ENCODE results near the gene HMCN2. TPM values are rescaled to one million over a fixed set of nuclear protein-coding genes. Genes with fewer than 3 reads are reported as not detected.
A peak's percentile ranks its signal among the peaks of the same experiment; 100 is the strongest.

The HMCN2 gene
- total RNA-seq, 2 experiments from 2014 or later = not detected

DNA sequence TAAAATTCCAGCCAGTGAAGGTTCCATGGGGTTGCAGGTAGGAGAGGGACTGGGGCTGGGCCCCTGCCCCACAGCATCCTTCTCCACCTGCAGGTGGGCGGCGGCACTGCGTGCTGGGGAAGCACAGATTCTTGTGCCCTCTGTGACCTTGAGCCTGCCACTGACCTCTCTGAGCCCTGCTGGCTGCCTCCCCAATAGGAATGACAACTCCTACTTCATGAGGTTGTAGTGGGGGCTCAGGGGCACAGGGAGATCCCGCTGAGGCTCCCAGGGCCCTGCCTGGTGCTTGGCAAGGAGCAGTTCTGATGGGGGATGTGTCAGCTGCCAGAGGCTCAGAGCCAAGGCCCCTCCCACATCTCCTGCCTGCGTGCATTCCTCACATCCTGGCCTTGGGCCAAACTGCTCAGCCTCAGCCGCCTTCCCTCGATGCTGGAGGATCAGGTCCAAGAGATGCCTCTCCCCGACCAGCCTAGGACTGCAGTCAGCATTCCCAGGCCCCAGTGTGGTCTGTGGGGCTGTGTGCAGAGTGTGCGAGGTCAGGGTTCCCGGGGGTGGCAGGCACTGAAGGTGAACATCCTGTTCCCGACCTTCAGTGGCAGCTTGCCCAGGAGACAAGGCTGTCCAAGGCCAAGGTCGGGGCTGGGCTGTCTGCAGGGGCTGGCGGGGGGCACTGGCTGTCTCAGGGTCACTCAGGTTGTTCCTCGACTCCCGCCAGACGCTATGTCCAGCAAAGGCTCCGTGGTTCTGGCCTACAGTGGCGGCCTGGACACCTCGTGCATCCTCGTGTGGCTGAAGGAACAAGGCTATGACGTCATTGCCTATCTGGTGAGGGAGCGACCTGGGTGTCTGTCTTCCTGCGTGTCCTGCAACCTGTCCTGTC, 186.2 kb downstream of the HMCN2 start:
- no peaks in the 10 kb centered on the region for H3K9me2 ChIP-seq (ENCODE audit: insufficient read depth, low read length)
- H3K4me1 ChIP-seq (ENCODE audit: insufficient read depth, low read length, poor library complexity, severe bottlenecking) = peaks cover 9% of the 10 kb centered on the region
- peak overlapping the region; percentile 29; the same call in 1 of the 2 replicates for H2AFZ ChIP-seq (ENCODE audit: low read length)
- H3K4me3 ChIP-seq (ENCODE audit: low read depth, low read length, poor library complexity, severe bottlenecking) = no peak overlapping the region
- H4K20me1 ChIP-seq (ENCODE audit: insufficient read depth, low read length) = no peaks in the 10 kb centered on the region
- BruUV-seq (replicated peaks) = no TSS peak
- H3K36me3 ChIP-seq (ENCODE audit: insufficient read depth, low read length) = no peaks in the 10 kb centered on the region
- ChIA-PET CTCF (ENCODE audit: unreplicated experiment) (no interaction called here), POLR2A (no interaction called here)
- H3K9me3 ChIP-seq (ENCODE audit: low read length) = no peaks in the 10 kb centered on the region
- no peak overlapping the region for H3K4me2 ChIP-seq (ENCODE audit: low read length)
- intact Hi-C loops (cut with micrococcal nuclease; ENCODE audit: unreplicated experiment) = no loop called here
- TF ChIP-seq, protein P1, sequence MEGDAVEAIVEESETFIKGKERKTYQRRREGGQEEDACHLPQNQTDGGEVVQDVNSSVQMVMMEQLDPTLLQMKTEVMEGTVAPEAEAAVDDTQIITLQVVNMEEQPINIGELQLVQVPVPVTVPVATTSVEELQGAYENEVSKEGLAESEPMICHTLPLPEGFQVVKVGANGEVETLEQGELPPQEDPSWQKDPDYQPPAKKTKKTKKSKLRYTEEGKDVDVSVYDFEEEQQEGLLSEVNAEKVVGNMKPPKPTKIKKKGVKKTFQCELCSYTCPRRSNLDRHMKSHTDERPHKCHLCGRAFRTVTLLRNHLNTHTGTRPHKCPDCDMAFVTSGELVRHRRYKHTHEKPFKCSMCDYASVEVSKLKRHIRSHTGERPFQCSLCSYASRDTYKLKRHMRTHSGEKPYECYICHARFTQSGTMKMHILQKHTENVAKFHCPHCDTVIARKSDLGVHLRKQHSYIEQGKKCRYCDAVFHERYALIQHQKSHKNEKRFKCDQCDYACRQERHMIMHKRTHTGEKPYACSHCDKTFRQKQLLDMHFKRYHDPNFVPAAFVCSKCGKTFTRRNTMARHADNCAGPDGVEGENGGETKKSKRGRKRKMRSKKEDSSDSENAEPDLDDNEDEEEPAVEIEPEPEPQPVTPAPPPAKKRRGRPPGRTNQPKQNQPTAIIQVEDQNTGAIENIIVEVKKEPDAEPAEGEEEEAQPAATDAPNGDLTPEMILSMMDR (conservative IDR thresholded peaks at IDR 0.05; ENCODE audit: low read length) = peak; percentile 68
- TF ChIP-seq EZH2phosphoT487 (IDR thresholded peaks at IDR 0.05; ENCODE audit: borderline replicate concordance, low read depth, low read length) = no peak
- DNase-seq (ENCODE audit: low spot score) = peak; percentile 16
- H3K27ac ChIP-seq (ENCODE audit: low read depth, low read length, poor library complexity, severe bottlenecking) = no peak overlapping the region
- no peaks in the 10 kb centered on the region for H3K79me2 ChIP-seq (ENCODE audit: insufficient read depth, low read depth, low read length)

DNA sequence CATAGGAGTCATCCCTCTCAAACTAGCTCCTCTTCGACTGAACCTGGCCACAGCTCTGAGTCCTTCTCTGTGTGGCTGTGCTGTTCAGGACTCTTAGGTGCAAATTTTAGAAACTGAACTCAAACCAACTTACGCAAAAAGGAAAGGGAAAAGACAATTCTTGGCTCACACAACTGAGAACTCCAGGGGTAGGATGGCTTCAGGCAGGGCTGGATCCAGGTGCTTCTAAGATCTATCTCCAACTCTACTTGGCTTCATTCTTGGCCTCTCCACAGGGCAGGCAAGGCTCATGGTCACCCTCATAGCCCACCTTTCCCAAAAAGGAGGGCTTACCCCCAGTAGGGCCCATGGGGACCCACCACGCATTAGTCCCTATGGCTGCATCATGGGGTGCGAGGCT, 187.3 kb downstream of the HMCN2 start:
- BruUV-seq (replicated peaks) = no TSS peak
- Histone ChIP-seq H3K4me1 (ENCODE audit: insufficient read depth, low read length, poor library complexity, severe bottlenecking) (peaks cover 5% of the 10 kb centered on the region), H3K9me3 (ENCODE audit: low read length) (no peaks in the 10 kb centered on the region), H3K4me2 (ENCODE audit: low read length) (no peak overlapping the region), H3K27ac (ENCODE audit: low read depth, low read length, poor library complexity, severe bottlenecking) (no peak overlapping the region), H4K20me1 (ENCODE audit: insufficient read depth, low read length) (no peaks in the 10 kb centered on the region), H3K4me3 (ENCODE audit: low read depth, low read length, poor library complexity, severe bottlenecking) (no peak overlapping the region), H3K36me3 (ENCODE audit: insufficient read depth, low read length) (no peaks in the 10 kb centered on the region), H3K79me2 (ENCODE audit: insufficient read depth, low read depth, low read length) (no peaks in the 10 kb centered on the region), H2AFZ (ENCODE audit: low read length) (no peak overlapping the region), H3K9me2 (ENCODE audit: insufficient read depth, low read length) (no peaks in the 10 kb centered on the region)
- ChIA-PET POLR2A (no interaction called here), CTCF (ENCODE audit: unreplicated experiment) (no interaction called here)
- DNase-seq (ENCODE audit: low spot score) = no peak
- TF ChIP-seq, protein P1 (conservative IDR thresholded peaks at IDR 0.05; ENCODE audit: low read length) = no peak
- TF ChIP-seq EZH2phosphoT487 (IDR thresholded peaks at IDR 0.05; ENCODE audit: borderline replicate concordance, low read depth, low read length) = no peak
- intact Hi-C loops (cut with micrococcal nuclease; ENCODE audit: unreplicated experiment) = no loop called here

- no peaks in the 10 kb centered on the region for H3K9me2 ChIP-seq (ENCODE audit: insufficient read depth, low read length)
- H3K4me3 ChIP-seq (ENCODE audit: low read depth, low read length, poor library complexity, severe bottlenecking) = no peak overlapping the region
- no peak overlapping the region for H3K4me2 ChIP-seq (ENCODE audit: low read length)
- CTCF ChIA-PET (ENCODE audit: unreplicated experiment) = no interaction called here
- H3K4me1 ChIP-seq (ENCODE audit: insufficient read depth, low read length, poor library complexity, severe bottlenecking) = no peaks in the 10 kb centered on the region
- H3K36me3 ChIP-seq (ENCODE audit: insufficient read depth, low read length) = no peaks in the 10 kb centered on the region
- no peak overlapping the region for H3K27ac ChIP-seq (ENCODE audit: low read depth, low read length, poor library complexity, severe bottlenecking)
- intact Hi-C loops (cut with micrococcal nuclease; ENCODE audit: unreplicated experiment) = no loop called here
- POLR2A ChIA-PET = interaction anchor here (0.6 kb wide), 1 partner anchor 266 kb away, joined by 3 read pairs; no protein-coding TSS in a partner anchor
- no TSS peak for BruUV-seq (replicated peaks)
- DNase-seq (ENCODE audit: low spot score) = no peak
- H3K9me3 ChIP-seq (ENCODE audit: low read length) = no peaks in the 10 kb centered on the region
- H2AFZ ChIP-seq (ENCODE audit: low read length) = no peak overlapping the region
- TF ChIP-seq EZH2phosphoT487 (IDR thresholded peaks at IDR 0.05; ENCODE audit: borderline replicate concordance, low read depth, low read length) = no peak
- TF ChIP-seq, protein P1 (conservative IDR thresholded peaks at IDR 0.05; ENCODE audit: low read length) = no peak
- H3K79me2 ChIP-seq (ENCODE audit: insufficient read depth, low read depth, low read length) = no peaks in the 10 kb centered on the region
- H4K20me1 ChIP-seq (ENCODE audit: insufficient read depth, low read length) = no peaks in the 10 kb centered on the region
Measured at GRCh38 chr9:130453487-130453886, 187.9 kb downstream of the HMCN2 start.

Data from OCI-LY7 (cell line).